ENCODE measurements around the gene PATZ1. TPM values are rescaled to one million over a fixed set of nuclear protein-coding genes. Genes with fewer than 3 reads are reported as not detected.

PATZ1 gene
- total RNA-seq, 1 donor from 2014 or later = 24.0 TPM

DNA sequence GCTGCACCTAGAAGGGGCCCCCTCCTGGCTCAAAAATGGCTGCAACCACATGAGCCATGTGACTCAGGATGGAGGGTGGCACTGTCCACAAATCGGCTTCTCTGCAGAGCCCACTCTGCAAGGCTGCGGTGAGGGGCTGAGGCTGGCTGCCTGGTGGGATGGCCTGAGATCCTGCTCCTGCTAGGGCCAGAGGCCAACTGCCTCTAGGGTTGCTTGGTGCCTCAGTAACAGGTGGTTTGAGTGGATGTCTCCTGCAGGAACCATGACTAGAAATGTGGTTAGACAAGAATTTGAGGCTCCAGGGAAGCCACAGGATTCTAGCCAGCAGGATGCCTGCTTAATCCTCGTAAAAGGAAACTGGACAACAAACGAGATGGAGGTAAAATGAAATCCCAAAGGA, 17.1 kb downstream of the PATZ1 start:
- FAIRE-seq = no peak
- Histone ChIP-seq H3K36me3 (ENCODE audit: insufficient read depth, low read length) (peaks cover 7% of the 10 kb centered on the region), H3K9me3 (ENCODE audit: insufficient read depth, low read depth, low read length) (no peaks in the 10 kb centered on the region)

DNA sequence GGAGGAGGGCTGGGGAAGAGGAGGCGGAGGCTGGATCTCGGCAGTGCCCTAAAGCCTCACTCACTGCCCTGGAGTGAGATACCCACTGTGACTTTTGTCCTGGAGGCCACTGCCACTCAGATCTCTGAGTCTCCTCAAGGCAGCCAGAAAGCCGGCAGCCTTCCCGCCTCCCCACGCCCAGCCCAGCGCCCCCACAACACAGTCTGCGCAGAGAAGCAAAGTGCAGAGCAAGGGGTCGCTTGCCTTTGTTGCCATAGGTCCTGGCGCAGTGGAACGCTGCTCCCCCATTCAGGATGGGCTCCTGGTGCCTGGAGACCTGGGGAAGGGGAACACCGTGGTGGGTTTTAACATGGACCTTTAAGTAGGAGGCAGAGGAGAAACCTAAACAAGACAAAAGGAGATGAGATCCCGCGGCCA, 17.6 kb downstream of the PATZ1 start:
- H3K4me3 Mint-ChIP-seq (ENCODE audit: unreplicated experiment) = no peak overlapping the region
- TF ChIP-seq EZH2 (IDR thresholded peaks at IDR 0.05; ENCODE audit: insufficient read depth, low read length) (no peak), CTCF (IDR thresholded peaks at IDR 0.05; ENCODE audit: insufficient read depth, low read depth, low read length) (no peak)
- H3K79me2 ChIP-seq (ENCODE audit: insufficient read depth, low read length) = no peaks in the 10 kb centered on the region
- H3K27me3 ChIP-seq (ENCODE audit: insufficient read depth, low read length) = no peaks in the 10 kb centered on the region
- H3K36me3 ChIP-seq (ENCODE audit: insufficient read depth, low read length) = peaks cover 7% of the 10 kb centered on the region
- H3K36me3 Mint-ChIP-seq (ENCODE audit: low read depth, unreplicated experiment) = peaks cover 44% of the 10 kb centered on the region
- H2AFZ ChIP-seq (ENCODE audit: low read depth, low read length) = no peak overlapping the region
- H3K4me2 ChIP-seq (ENCODE audit: low read length) = no peak overlapping the region
- H3K4me3 ChIP-seq (ENCODE audit: insufficient read depth, low read depth, low read length) = no peak overlapping the region
- no peak overlapping the region for H3K9ac ChIP-seq (ENCODE audit: low read length)
- peaks cover 30% of the 10 kb centered on the region for H3K4me1 Mint-ChIP-seq (ENCODE audit: low read depth, unreplicated experiment)
- H3K9me3 Mint-ChIP-seq (ENCODE audit: unreplicated experiment) = no peaks in the 10 kb centered on the region
- H3K27me3 Mint-ChIP-seq (ENCODE audit: low read depth, unreplicated experiment) = no peaks in the 10 kb centered on the region
- H4K20me1 ChIP-seq (ENCODE audit: insufficient read depth, low read length) = peaks cover 26% of the 10 kb centered on the region
- FAIRE-seq (no peak), DNase-seq (ENCODE audit: low read depth) (no peak)
- no peak overlapping the region for H3K27ac ChIP-seq (ENCODE audit: low read depth, low read length)
- H3K9me3 ChIP-seq (ENCODE audit: insufficient read depth, low read depth, low read length) = no peaks in the 10 kb centered on the region
- H3K4me1 ChIP-seq (ENCODE audit: insufficient read depth, low read length) = no peaks in the 10 kb centered on the region
- H3K27ac Mint-ChIP-seq (ENCODE audit: unreplicated experiment) = no peak overlapping the region

More for the DNA sequence above, 17.1 kb downstream of the PATZ1 start:
- H3K4me3 Mint-ChIP-seq (ENCODE audit: unreplicated experiment) = no peak overlapping the region
- Histone ChIP-seq H3K27ac (ENCODE audit: low read depth, low read length) (no peak overlapping the region), H3K4me3 (ENCODE audit: insufficient read depth, low read depth, low read length) (no peak overlapping the region), H3K27me3 (ENCODE audit: insufficient read depth, low read length) (no peaks in the 10 kb centered on the region), H2AFZ (ENCODE audit: low read depth, low read length) (no peak overlapping the region), H3K4me1 (ENCODE audit: insufficient read depth, low read length) (no peaks in the 10 kb centered on the region), H3K4me2 (ENCODE audit: low read length) (no peak overlapping the region), H3K9ac (ENCODE audit: low read length) (no peak overlapping the region), H4K20me1 (ENCODE audit: insufficient read depth, low read length) (peaks cover 30% of the 10 kb centered on the region), H3K79me2 (ENCODE audit: insufficient read depth, low read length) (no peaks in the 10 kb centered on the region)
- no peaks in the 10 kb centered on the region for H3K27me3 Mint-ChIP-seq (ENCODE audit: low read depth, unreplicated experiment)
- H3K27ac Mint-ChIP-seq (ENCODE audit: unreplicated experiment) = no peak overlapping the region
- peaks cover 44% of the 10 kb centered on the region for H3K36me3 Mint-ChIP-seq (ENCODE audit: low read depth, unreplicated experiment)
- H3K4me1 Mint-ChIP-seq (ENCODE audit: low read depth, unreplicated experiment) = peaks cover 31% of the 10 kb centered on the region
- H3K9me3 Mint-ChIP-seq (ENCODE audit: unreplicated experiment) = no peaks in the 10 kb centered on the region
- peak; percentile 30 for DNase-seq (ENCODE audit: low read depth)
- no peak for TF ChIP-seq CTCF (IDR thresholded peaks at IDR 0.05; ENCODE audit: insufficient read depth, low read depth, low read length)
- TF ChIP-seq EZH2 (IDR thresholded peaks at IDR 0.05; ENCODE audit: insufficient read depth, low read length) = no peak

DNA sequence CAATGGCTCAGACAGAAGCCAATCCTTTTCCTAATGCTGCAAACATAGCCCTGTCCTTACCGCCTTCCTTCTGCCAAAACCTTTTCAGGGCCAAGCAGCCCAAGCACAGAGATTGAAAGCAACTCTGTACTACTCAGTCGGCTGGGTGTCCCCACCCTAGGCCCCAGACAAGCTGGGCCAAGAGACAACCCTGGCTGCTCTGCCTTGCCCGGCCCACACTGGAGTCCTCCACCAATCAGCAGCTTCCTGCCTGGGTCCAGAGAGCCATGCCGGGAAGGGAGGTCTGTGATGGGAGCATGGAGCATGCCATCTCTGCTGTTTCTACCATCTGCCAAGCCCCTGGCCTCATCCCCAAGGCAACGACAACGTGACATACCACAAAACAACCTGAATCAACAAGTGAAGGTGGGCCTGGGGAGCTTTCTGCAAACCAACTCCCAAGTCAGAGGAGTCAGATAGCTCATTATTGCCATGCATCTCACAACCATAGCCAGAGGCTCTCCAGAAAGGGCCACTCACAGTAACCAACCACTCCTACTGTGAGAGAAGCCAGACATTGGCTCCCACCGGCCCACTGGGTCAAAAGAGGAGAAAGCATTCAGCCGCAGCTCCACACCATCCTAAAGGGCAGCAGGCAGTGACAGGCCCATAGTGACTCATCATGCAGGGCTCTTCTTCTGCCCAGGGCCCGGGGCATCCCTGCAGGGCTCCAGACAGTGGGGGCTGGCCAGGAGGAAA, 18.2 kb downstream of the PATZ1 start:
- Histone ChIP-seq H3K27ac (ENCODE audit: low read depth, low read length) (no peak overlapping the region), H3K9me3 (ENCODE audit: insufficient read depth, low read depth, low read length) (no peaks in the 10 kb centered on the region), H3K4me3 (ENCODE audit: insufficient read depth, low read depth, low read length) (no peak overlapping the region), H2AFZ (ENCODE audit: low read depth, low read length) (no peak overlapping the region), H3K79me2 (ENCODE audit: insufficient read depth, low read length) (no peaks in the 10 kb centered on the region), H3K36me3 (ENCODE audit: insufficient read depth, low read length) (peaks cover 7% of the 10 kb centered on the region), H3K27me3 (ENCODE audit: insufficient read depth, low read length) (no peaks in the 10 kb centered on the region), H3K4me1 (ENCODE audit: insufficient read depth, low read length) (no peaks in the 10 kb centered on the region), H3K4me2 (ENCODE audit: low read length) (no peak overlapping the region), H4K20me1 (ENCODE audit: insufficient read depth, low read length) (peaks cover 24% of the 10 kb centered on the region), H3K9ac (ENCODE audit: low read length) (no peak overlapping the region)
- Mint-ChIP-seq H3K9me3 (ENCODE audit: unreplicated experiment) (no peaks in the 10 kb centered on the region), H3K36me3 (ENCODE audit: low read depth, unreplicated experiment) (peaks cover 44% of the 10 kb centered on the region), H3K4me3 (ENCODE audit: unreplicated experiment) (no peak overlapping the region), H3K27ac (ENCODE audit: unreplicated experiment) (peak overlapping the region; percentile 14), H3K27me3 (ENCODE audit: low read depth, unreplicated experiment) (no peaks in the 10 kb centered on the region), H3K4me1 (ENCODE audit: low read depth, unreplicated experiment) (peaks cover 25% of the 10 kb centered on the region)
- FAIRE-seq (no peak), DNase-seq (ENCODE audit: low read depth) (no peak)
- TF ChIP-seq EZH2 (IDR thresholded peaks at IDR 0.05; ENCODE audit: insufficient read depth, low read length) = no peak
- TF ChIP-seq CTCF (IDR thresholded peaks at IDR 0.05; ENCODE audit: insufficient read depth, low read depth, low read length) = no peak
